ENCODE data around the gene FBXO21.

- TF ChIP-seq CTCF (IDR thresholded peaks at IDR 0.05) = no peak
- no peak for TF ChIP-seq POLR2A (IDR thresholded peaks at IDR 0.05)
- no peak for TF ChIP-seq EP300 (IDR thresholded peaks at IDR 0.05)
These were observed 91.7 kb downstream of the FBXO21 start for GRCh38 chr12:117098361-117099217.
